ENCODE measurements around the gene CLDN4.
A peak's percentile ranks its signal among the peaks of the same experiment; 100 is the strongest.
"Not testable (repeated sequence)": the region's sequence is repeated elsewhere in the genome, so short reads cannot be mapped to it uniquely, and the experiment has no call there.

CLDN4 gene

DNA sequence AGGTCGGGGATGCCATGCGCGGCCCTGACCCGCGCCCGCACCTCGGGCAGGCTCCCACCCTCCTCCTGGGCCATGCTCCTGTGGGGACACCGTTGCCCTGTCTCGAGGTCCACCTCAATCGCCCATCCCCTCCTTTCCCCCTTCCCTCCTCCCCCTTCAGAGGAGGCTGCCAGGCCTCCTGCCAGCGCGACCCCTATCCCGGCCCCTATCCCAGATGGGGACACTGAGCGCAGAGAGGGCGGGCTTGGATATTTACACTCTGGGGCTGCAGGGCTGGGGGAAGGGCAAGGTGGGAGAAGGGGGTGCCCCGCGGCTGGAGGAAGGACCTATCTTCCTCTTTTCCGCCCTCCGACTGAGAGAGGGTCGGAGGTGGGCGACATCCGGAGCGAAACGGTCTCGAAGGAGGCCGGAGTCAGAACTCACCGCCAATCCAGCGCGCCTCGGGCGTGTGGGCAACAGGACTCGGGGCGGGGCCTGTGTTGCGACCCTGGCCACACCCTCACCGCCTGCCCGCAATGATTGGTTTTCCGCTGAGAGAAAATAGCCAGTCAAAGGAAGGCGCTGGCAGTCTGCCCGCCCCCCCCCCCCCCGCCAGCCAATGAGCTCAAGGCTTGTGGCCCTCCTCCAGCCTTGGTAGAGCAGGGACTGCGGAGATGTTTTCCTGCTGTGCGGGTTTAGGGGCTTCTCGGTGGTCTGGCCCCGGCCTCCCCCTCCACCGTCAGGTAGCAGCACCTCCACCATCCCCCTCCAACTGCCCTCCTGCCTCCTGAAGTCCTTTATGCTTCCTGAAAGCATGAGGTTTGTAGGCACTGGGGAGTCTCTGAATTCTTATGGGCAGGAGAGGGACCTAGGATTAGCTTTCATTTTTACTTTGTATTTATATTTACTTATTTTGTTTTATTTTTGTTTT lies 11.5 kb downstream of the CLDN4 start, which contains the start of gene METTL27:
Gene METTL27, minus strand, starts transcription at position 450 of the 910 bp plus-strand sequence. Its CDS starts 376 bp downstream, at position 74.
- peak; percentile 98 for DNase-seq (ENCODE audit: low spot score)

DNA sequence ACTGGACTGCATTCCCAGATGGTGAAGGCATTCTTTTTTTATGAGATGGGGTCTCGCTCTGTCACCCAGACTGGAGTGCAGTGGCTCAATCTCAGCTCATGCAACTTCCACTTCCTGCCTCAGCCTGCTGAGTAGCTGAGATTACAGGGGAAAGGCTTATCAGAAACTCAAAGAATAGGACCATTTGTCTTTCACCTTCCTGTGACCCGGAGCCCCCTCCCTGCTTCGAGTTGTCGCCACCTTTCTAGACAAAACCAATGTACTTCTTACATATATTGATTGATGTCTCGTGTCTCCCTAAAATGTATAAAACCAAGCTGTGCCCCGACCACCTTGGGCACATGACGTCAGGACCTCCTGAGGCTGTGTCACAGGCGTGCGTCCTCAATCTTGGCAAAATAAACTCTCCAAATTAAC lies 13.3 kb downstream of the CLDN4 start:
- no peak for DNase-seq (ENCODE audit: low spot score)

DNA sequence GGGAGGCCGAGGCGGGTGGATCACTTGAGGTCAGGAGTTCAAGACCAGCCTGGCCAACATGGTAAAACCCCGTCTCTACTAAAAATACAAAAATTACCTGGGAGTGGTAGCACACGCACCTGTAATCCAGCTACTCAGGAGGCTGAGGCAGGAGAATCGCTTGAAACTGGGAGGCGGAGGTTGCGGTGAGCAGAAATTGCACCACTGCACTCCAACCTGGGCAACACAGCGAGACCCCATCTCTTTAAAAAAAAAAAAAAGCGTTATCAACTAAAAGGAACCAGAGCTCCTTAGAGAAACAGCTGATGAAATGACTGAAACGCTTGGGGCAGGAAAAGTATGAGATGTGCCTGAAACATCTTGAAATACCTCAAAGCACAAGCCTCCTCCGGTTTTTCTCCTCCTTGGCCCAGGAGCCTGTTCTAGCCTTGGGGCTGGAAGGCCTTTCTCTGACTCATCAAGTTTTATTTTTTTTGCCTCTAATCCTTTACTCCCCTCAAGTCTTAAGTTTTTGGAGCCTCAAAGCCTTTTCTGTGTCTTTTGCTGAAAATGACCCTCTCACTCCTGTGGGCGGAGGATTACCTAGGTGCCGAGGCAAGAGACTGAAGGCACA lies 14.2 kb downstream of the CLDN4 start:
- peak; percentile 56 for DNase-seq (ENCODE audit: low spot score)

DNA sequence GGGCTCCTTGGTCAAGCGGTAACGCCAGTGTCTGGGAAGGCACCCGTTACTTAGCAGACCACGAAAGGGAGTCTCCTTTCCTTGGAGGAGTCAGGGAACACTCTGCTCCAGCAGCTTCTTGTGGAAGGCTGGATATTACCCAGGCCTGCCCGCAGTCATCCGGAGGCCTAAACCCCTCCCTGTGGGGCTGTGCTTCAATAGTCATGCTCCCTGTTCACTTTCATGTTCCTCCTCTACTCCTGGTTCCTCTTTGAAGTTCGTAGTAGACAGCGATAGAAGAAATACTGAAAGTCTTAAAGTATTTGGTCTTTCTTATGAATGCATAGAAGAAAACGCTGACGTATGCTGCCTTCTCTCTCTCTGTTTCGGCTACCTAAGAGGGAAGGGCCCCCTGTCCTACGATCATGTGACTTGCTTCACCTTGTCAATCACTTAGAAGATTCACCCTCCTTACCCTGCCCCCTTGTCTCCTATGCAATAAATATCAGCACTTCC lies 15.0 kb downstream of the CLDN4 start:
- DNase-seq (ENCODE audit: low spot score): not testable (repeated sequence)

DNA sequence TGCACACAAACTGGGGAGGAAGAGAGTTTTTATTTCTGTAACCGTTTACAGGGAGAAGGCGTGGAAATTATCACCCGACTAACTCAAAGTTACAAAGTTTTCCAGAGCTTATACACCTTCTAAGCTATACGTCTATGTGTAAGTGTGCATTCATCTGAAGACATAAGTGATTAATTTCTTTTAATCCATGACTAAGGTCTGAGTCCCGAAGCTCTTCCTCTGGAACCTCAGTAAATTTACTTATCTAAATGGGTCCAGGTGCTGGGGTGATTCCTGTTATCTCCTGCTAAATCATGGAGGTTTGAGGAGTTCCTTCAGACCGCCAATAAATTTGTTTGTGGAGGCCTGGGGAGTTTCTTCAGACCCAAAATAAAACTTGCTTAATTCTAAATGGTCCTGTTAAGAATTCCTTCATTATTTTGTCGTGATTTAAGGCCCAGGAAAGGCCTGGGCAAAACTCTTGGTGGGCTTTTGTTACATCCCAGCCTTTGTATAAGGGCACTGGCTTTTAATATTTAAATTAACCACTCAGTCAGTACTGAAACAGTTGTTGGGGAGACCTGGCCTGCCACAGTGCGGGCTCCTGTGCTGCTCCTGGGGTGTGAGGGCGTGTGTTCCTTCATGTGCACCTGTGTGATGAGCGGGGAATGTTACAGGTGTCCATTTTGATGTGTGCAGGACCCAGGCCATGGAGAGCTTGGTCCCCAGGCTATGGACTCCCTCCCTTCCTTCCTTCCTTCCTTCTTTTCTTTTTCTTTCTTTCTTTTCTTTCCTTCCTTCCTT lies 17.3 kb downstream of the CLDN4 start:
- no peak for DNase-seq (ENCODE audit: low spot score)

DNA sequence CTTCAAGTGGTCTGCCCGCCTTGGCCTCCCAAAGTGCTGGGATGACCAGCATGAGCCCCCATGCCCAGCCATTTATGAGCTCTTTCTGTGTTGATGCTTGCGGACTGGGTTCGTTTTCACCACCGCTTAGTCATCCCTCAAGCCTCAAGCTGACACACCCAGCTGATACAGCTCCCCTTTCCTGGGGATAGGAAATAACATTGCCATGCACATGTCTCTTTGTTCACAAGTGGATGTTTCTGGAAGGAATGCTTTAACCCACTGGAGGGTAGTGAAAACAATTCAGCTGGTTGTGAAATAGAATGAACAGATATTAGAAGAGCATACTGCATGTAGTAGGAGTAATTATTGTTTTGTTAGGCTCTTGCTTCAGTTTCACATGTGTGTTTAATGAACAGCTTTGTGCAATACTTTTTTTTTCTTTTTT lies 20.0 kb downstream of the CLDN4 start:
- DNase-seq (ENCODE audit: low spot score): peak; percentile 94

DNA sequence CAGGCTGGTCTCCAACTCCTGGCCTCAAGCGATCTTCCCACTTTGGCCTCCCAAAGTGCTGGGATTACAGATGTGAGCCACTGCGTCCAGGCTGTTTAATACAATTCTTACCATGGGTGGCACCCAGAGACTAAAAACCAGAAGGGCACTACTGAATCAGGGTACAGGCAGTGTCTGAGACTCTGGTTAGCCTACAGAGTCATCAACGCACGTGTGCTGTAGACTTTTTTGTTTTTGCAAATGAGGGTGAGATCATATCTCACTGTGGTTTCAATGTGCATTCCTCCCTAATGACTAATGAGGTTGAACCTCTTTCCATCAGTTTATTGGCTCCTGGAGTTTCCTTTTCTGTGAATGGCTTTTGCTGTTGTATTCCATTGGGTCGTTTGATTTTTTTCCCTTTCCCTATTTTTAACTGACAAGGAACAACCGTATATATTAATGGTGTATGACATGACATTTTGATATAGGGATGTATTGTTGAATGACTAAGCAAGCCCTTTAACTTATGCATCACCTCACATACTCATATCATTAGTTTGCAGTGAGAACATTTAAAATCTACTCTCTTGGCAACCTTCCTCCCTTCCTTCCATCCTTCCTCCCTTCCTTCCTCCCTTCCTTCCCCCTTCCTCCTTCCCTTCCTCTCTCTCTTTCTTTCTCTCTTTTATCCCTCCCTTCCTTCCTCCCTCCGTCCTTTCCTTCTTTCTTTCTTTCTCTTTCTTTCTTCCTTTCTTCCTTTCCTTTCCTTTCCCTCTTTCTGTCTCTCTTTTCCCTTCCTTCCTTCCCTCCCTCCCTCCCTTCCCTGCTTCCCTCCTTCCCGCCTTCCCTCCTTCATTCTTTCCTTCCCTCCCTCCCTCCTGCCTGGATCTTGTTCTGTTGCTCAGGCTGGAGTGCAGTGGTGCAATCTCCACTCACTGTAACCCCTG lies 20.9 kb downstream of the CLDN4 start:
- peak; percentile 84 for DNase-seq (ENCODE audit: low spot score)

DNA sequence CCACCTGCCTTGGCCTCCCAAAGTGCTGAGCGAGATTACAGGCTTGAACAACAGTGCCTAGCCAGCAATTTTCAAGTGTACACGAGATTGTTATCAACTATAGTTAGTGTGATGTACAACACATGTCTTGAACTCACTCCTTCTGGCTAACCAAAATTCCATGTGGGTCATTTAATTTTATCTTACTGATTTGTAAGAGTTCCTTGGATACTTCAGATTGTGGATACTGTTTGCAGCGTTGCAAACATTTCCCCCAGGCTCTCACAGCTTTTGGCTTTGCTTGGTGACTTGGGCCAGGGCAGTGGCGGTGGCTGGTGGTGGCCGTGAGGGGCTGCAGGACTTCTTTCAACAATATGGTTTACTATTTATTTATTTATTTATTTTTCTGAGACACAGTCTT lies 21.7 kb downstream of the CLDN4 start:
- no peak for DNase-seq (ENCODE audit: low spot score)

DNA sequence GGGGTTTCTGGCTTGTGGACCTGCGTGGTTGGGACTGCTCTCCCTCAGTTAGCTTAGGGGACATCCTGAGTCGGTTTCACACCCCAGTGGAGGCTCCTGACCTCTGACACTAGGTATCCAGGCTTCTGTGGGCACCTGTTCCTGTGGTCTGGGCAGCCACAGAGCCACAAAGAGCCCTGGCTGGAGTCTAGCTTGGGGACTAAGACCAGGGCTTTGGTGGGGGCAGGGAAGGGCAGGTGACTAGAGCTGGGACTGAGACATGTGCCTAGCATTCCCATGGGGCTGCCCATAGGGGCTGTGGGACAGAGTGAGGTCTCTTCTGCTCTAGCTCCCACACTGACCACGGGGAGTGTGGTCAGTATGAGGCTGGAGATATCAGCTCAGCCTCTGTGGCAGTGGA lies 26.1 kb downstream of the CLDN4 start:
- no peak for DNase-seq (ENCODE audit: low spot score)

DNA sequence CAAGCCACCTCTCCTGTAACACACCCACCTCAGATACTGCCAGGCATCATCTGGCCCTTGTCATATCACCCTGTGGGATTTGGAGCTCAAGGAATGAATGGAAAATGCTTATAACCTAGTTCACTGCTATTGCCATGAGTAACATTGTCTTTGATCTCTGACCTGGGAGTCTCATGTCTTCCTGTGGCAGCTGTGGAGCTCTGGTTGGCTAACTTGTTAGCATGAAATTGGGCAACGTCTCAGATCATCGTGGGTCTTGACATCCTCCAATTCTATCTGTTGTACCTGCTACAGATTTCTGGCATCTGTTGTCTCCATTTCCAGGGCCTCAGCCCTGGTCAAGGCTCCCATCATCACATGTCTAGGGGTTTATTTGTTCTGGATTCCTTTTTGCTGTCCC lies 28.0 kb downstream of the CLDN4 start:
- DNase-seq (ENCODE audit: low spot score): no peak

DNA sequence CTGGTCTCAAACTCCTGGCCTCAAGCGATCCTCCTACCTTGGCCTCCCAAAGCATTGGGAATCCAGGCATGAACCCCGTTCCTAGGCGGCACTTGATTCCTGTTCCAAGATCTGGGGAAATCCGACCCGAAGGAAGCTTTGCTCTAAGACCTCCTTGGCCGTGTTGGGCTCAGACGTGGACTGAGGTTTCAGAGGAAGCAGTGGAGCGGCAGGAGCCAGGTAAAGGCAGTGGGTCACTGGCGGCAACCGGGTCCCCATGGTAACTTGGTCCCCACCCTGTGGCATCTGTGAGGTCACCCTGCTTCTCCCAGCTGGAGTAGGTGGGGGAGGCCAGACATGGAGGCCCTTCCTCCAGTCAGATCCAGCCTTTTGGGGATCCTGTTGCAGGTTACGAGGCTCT lies 30.1 kb downstream of the CLDN4 start, which contains the start of gene TMEM270:
Gene TMEM270, plus strand, starts transcription at position 301 of the 400 bp plus-strand sequence. Its CDS starts 36 bp downstream, at position 337.
- DNase-seq (ENCODE audit: low spot score): no peak

DNA sequence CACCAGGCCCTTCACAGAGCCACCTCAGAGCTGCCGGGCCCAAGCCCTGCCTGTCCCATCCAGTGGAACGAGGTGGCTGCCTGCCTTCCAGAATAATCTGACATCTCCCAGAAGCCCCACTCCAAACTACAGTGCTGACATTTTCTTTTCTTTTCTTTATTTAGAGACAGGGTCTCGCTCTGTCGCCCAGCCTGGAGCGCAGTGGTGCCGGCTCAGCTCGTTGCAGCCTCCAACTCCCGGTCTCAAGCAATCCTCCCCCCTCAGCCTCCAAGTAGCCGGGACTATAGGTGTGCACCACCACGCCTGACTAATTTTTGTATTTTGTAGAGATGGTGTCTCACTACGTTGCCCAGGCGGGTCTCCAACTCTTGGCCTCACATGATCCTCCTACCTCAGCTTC lies 30.5 kb downstream of the CLDN4 start:
- no peak for DNase-seq (ENCODE audit: low spot score)

DNA sequence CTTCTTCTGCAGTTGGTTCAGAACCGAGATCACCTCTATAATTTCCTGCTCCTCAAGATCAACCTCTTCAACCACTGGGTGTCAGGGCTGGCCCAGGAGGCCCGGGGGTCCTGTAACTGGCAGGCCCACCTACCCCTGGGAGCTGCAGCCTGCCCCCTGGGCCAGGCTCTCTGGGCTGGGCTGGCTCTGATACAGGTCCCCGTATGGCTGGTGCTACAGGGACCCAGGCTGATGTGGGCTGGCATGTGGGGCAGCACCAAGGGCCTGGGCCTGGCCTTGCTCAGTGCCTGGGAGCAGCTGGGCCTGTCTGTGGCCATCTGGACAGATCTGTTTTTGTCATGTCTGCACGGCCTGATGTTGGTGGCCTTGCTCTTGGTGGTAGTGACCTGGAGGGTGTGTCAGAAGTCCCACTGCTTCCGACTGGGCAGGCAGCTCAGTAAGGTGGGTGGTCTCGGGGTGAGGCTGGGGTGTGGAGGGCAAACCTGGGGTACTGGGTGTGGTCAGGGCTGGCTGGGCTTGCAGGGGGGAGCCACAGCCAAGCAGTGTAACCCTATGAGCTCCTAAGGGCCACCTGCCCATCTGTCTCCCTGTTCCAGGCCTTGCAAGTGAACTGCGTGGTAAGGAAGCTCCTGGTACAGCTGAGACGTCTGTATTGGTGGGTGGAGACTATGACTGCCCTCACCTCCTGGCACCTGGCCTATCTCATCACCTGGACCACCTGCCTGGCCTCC lies 34.4 kb downstream of the CLDN4 start:
- no peak for DNase-seq (ENCODE audit: low spot score)

DNA sequence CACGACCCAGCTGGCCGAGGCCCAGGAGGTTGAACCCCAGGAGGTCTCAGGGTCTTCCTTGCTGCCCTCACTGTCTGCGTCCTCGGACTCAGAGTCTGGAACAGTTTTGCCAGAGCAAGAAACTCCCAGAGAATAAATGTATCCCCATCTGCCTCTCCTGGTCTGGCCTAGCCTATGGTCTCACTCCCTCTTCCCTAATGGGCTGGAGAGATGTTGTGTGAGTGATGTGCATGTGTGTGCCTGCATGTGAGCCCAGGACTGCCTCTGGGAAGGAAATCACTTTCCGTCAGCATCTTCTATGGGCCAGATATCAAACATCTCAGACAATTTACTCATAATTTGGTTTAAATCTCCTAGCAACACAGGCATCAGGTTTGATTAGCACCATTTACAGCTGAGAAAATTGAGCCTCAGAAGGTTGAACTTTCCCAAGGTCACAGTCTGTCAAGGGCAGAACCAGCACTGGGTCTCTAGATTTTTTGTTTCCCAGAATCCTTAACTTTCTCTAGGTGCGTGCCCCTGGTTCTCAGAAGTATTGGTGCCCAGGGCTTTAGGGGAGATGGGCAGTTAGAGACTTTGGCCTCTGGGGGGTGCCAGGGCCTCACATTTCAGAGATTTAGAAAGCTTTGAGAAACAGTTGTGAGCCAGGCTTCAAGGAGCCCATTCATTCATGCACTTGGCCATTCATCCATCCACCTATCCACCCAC lies 35.1 kb downstream of the CLDN4 start:
- DNase-seq (ENCODE audit: low spot score): peak; percentile 73

DNA sequence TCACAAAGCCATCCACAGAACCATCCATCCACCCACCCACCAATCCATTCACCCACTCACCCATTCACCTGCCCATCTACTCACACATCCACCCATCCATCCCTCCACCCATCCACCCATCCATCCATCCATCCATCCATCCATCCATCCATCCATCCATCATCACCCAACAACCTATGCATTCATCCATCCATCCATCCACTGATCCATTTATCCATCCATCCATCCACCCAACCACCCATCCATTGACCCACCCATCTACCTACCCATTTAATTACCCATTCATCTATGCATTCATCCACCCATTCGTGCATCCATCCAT lies 35.6 kb downstream of the CLDN4 start:
- DNase-seq (ENCODE audit: low spot score): no peak

DNA sequence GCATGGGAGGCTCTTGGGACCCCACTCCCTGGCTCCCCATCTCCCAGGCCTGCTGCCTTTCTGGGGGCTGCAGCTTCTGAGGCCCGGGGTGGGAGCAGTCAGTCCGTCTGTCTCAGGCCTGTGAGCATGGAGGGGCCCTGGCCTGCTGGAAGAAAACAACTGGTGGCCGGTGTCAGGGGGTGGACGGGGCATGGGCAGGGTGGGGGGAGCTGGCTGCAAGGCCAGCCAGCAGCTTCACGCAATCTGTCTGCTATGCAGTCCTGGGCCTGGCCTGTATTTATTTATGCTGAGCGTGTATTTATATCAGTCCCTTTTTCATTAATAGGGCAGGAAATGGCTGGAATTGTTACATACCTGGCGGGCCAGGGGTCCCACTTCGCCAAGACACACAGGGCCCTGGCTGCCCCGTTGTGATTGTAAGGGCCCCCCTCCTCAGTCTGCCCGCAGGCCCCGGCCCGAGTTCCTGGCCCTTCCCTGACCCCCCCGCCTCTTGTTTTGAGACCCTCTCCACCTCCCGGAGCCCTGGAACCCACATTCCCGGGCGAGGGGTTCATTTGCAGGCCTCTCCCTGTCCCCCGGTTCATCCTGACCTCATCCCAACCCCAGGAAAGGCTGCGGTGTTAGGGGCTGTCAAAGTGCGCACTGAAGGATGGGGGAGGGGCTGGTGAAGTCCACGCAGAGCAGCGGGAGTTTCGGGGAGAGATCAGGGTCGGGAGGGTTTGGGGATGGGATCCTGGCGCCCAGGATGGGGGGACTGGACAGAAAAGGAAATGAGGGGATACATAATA lies 38.4 kb downstream of the CLDN4 start:
- DNase-seq (ENCODE audit: low spot score): no peak

DNA sequence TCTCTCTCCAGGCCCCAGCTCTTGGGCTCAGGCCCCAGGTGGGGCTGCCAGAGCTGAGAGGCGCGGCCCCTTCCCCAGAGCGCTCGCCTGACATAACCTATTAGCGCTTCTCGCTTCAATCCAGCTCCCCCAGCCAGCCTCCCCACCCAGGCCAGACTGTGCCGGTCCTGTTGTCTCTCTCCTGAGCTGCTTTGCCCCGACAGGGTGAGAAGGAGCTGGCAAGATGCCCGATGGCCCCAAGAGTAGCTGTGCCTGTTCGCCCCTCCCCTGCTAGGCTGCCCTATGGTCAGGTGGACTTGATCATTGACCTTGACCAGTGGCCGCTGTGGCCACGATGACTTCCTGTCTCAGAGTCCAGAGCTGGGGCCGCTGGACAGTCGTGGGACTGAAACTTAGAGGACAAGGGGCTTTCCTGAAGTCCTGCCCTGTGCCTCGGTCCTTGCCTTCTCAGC lies 39.3 kb downstream of the CLDN4 start:
- no peak for DNase-seq (ENCODE audit: low spot score)

DNA sequence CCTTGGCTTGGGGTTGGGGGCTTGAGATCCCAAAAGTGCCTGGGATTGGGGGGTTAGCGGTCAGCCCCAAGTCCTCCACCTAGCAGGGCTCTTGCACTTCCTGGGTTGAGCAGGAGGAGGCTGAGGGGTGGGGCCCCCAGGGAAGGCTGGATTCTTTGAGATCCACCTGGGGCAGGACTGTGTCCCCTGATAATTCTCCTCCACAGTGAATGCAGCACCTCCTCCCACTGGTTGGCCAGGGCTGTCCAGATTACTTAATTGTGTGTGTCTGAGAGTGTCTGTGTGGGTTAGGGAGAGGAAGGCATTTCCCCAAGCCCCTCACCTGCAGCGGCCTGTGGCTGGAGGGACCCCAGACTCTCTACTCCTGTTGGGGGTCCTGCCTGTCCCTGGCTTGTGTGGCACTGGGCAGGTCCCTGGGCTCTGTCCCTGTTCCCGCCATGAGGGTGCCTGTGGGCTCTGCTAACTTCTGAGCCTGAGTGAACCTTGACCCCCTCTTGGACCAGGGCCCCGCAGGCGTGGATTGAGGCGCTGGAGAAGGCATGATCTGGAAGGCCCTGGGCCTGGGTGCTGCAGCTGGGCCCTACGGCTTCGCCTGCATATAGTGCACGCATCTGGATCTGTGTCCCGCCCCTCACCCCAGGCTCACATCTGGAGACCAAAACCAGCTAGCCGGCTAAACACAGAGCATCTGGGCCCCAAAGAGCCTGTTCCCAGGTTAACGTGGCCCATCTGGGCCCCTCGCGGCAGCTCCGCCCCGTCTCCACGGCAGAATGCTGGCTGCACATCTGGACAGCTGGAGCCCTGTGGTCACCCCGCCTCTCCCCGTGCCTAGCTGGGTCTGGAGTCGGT lies 40.6 kb downstream of the CLDN4 start:
- no peak for DNase-seq (ENCODE audit: low spot score)
